ENCODE measurements around the gene FGF11.
A peak's percentile ranks its signal among the peaks of the same experiment; 100 is the strongest.
"Not testable (repeated sequence)": the region's sequence is repeated elsewhere in the genome, so short reads cannot be mapped to it uniquely, and the experiment has no call there.

Gene FGF11

GRCh38 chr17:7462474-7463371 is 23.4 kb downstream of the FGF11 start:
- no peak for DNase-seq

- no peak for DNase-seq
Measured at GRCh38 chr17:7463372-7463846, 24.1 kb downstream of the FGF11 start.

GRCh38 chr17:7464081-7464480 is 24.8 kb downstream of the FGF11 start:
- DNase-seq, result no peak

- DNase-seq, result no peak
Measured at GRCh38 chr17:7465597-7466275, 26.4 kb downstream of the FGF11 start.

GRCh38 chr17:7466318-7466638 is 27.0 kb downstream of the FGF11 start:
- DNase-seq, result no peak

- peak in 4 of 14 donors; percentile 9 to 53 (median 25) for DNase-seq
Measured at GRCh38 chr17:7466639-7467341, 27.5 kb downstream of the FGF11 start.

- DNase-seq, result no peak
Measured at GRCh38 chr17:7467498-7467897, 28.2 kb downstream of the FGF11 start.

GRCh38 chr17:7468290-7468689 is 29.0 kb downstream of the FGF11 start:
- no peak for DNase-seq

- no peak for DNase-seq
Measured at GRCh38 chr17:7468804-7469389, 29.6 kb downstream of the FGF11 start.

- DNase-seq, result not testable (repeated sequence)
Measured at GRCh38 chr17:7469843-7470242, 30.5 kb downstream of the FGF11 start.

GRCh38 chr17:7470457-7470973 is 31.2 kb downstream of the FGF11 start:
- DNase-seq, result not testable (repeated sequence)

GRCh38 chr17:7471729-7472128 is 32.4 kb downstream of the FGF11 start:
- DNase-seq, result no peak

- not testable (repeated sequence) for DNase-seq
Measured at GRCh38 chr17:7474767-7475166, 35.5 kb downstream of the FGF11 start.

- DNase-seq, result no peak
Measured at GRCh38 chr17:7475764-7476422, 36.6 kb downstream of the FGF11 start.

- DNase-seq, result no peak
Measured at GRCh38 chr17:7476494-7476893, 37.2 kb downstream of the FGF11 start.

GRCh38 chr17:7476951-7477350 is 37.6 kb downstream of the FGF11 start:
- no peak for DNase-seq

GRCh38 chr17:7477392-7478275 is 38.3 kb downstream of the FGF11 start:
- peak in 7 of 14 donors; percentile 35 to 71 (median 55) for DNase-seq

- peak in 12 of 14 donors; percentile 24 to 78 (median 65) for DNase-seq
Measured at GRCh38 chr17:7478276-7479212, 39.2 kb downstream of the FGF11 start.
